ENCODE data around the gene NLRP11. TPM values are rescaled to one million over a fixed set of nuclear protein-coding genes. Genes with fewer than 3 reads are reported as not detected.
"Not testable (repeated sequence)": the region's sequence is repeated elsewhere in the genome, so short reads cannot be mapped to it uniquely, and the experiment has no call there.

Gene NLRP11
- total and polyA plus RNA-seq, 2 experiments from 2014 or later, result not detected

DNA sequence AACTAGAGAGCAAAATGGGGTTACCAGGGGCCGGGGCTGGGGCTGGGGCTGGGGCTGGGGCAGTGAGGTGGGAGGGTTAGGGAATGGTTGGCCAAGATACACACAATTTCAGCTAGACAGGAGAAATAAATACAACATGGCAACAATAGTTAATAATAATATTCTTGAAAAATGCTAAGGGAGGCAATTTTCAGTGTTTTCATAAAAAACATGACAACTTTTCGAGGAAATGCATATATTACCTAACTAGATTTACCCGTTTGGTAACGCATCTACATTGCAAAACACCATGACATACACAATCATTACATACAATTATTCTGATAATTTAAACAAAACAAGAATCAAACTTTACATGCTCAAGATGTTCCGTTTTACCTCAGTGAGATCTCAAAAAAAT is 50.7 kb downstream of the NLRP11 start:
- no peak for DNase-seq (ENCODE audit: low read depth in 1 of 2, low spot score in 1 of 2)
- no peak overlapping the region for H3K4me3 ChIP-seq
- H3K9me3 ChIP-seq (ENCODE audit: low read depth), result no peaks in the 10 kb centered on the region
- no peak overlapping the region for H3K27ac ChIP-seq
- TF ChIP-seq CTCF (IDR thresholded peaks at IDR 0.05; ENCODE audit: low read depth, low read length), result no peak
- H3K4me1 ChIP-seq (ENCODE audit: low read depth), result no peaks in the 10 kb centered on the region
- no peaks in the 10 kb centered on the region for H3K27me3 ChIP-seq
- H3K36me3 ChIP-seq, result no peaks in the 10 kb centered on the region

DNA sequence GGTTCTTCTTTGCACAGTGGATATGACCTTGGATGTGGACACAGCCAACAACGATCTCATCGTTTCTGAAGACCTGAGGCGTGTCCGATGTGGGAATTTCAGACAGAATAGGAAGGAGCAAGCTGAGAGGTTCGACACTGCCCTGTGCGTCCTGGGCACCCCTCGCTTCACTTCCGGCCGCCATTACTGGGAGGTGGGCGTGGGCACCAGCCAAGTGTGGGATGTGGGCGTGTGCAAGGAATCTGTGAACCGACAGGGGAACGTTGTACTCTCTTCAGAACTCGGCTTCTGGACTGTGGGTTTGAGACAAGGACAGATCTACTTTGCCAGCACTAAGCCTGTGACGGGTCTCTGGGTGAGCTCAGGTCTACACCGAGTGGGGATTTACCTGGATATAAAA is 53.5 kb downstream of the NLRP11 start:
- no peak for TF ChIP-seq CTCF (IDR thresholded peaks at IDR 0.05; ENCODE audit: low read depth, low read length)
- no peaks in the 10 kb centered on the region for H3K36me3 ChIP-seq
- no peak overlapping the region for H3K27ac ChIP-seq
- H3K27me3 ChIP-seq, result no peaks in the 10 kb centered on the region
- no peaks in the 10 kb centered on the region for H3K4me1 ChIP-seq (ENCODE audit: low read depth)
- no peaks in the 10 kb centered on the region for H3K9me3 ChIP-seq (ENCODE audit: low read depth)
- H3K4me3 ChIP-seq, result no peak overlapping the region
- no peak for DNase-seq (ENCODE audit: low read depth in 1 of 2, low spot score in 1 of 2)

- Histone ChIP-seq H3K4me3 (no peak overlapping the region), H3K27me3 (no peaks in the 10 kb centered on the region), H3K4me1 (ENCODE audit: low read depth) (no peaks in the 10 kb centered on the region), H3K36me3 (no peaks in the 10 kb centered on the region), H3K27ac (no peak overlapping the region), H3K9me3 (ENCODE audit: low read depth) (no peaks in the 10 kb centered on the region)
- no peak for DNase-seq (ENCODE audit: low read depth in 1 of 2, low spot score in 1 of 2)
- no peak for TF ChIP-seq CTCF (IDR thresholded peaks at IDR 0.05; ENCODE audit: low read depth, low read length)
Measured at GRCh38 chr19:55777528-55777927, 54.3 kb downstream of the NLRP11 start.

GRCh38 chr19:55769632-55770031 is 62.2 kb downstream of the NLRP11 start:
- not testable (repeated sequence) for H3K27me3 ChIP-seq; H3K4me1 ChIP-seq (ENCODE audit: low read depth); H3K27ac ChIP-seq; DNase-seq (ENCODE audit: low read depth in 1 of 2, low spot score in 1 of 2); H3K4me3 ChIP-seq; H3K36me3 ChIP-seq; H3K9me3 ChIP-seq (ENCODE audit: low read depth)

DNA sequence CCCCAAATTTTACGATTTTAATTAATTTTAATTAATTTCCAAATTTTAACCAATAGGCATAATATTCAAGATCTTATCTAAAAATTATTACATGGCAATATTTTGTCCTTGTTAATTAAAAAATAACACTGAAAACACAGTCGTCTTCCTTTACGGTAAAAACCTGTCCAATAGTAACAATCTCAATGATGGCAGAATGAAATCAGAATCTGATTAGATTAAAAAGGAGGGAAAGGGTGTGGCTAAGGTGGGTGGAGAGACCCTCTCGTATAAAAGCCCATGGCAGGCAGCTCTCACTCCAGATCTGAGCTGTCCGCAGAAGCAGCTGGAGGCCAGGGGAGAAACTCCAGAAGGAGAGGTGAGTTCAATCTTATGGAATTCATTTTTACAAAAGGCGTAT is 63.0 kb downstream of the NLRP11 start, which contains the start of gene RFPL4AL1:
Gene RFPL4AL1 (plus strand): TSS at position 301 of the 400 bp plus-strand sequence. CDS start 2,687 bp downstream, outside the sequence.
- not testable (repeated sequence) for H3K4me3 ChIP-seq; H3K36me3 ChIP-seq; H3K4me1 ChIP-seq (ENCODE audit: low read depth); H3K27ac ChIP-seq; H3K9me3 ChIP-seq (ENCODE audit: low read depth); H3K27me3 ChIP-seq; DNase-seq (ENCODE audit: low read depth in 1 of 2, low spot score in 1 of 2)

DNA sequence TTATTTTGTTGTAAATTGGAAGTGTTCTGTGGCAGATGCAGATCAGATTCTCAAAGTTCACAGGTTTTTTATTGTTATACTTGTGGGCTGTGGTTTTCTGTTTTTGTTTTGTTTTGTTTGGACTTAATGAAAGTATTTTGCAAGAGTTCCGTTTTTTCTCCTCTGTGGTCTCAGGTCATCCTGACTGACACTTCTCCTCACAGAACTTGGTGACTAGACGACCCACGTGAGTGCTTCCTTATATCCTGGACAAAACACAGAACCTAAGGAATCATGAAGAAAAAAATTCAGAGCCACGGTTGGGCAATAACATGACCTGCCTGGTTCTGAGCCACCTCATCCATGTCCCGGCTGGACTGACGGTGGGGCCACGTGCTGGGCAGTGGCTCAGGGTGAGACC is 65.3 kb downstream of the NLRP11 start:
- Histone ChIP-seq H3K27ac (no peak overlapping the region), H3K9me3 (ENCODE audit: low read depth) (no peaks in the 10 kb centered on the region), H3K4me1 (ENCODE audit: low read depth) (no peaks in the 10 kb centered on the region), H3K36me3 (no peaks in the 10 kb centered on the region), H3K4me3 (no peak overlapping the region), H3K27me3 (no peaks in the 10 kb centered on the region)
- TF ChIP-seq CTCF (IDR thresholded peaks at IDR 0.05; ENCODE audit: low read depth, low read length), result no peak
- DNase-seq (ENCODE audit: low read depth in 1 of 2, low spot score in 1 of 2), result no peak

DNA sequence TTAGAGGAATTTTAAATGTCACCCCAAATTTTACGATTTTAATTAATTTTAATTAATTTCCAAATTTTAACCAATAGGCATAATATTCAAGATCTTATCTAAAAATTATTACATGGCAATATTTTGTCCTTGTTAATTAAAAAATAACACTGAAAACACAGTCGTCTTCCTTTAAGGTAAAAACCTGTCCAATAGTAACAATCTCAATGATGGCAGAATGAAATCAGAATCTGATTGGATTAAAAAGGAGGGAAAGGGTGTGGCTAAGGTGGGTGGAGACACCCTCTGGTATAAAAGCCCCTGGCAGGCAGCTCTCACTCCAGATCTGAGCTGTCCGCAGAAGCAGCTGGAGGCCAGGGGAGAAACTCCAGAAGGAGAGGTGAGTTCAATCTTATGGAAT is 73.0 kb downstream of the NLRP11 start, which contains the start of gene RFPL4A:
Gene RFPL4A (plus strand): TSS at position 301 of the 400 bp plus-strand sequence. CDS start 2,704 bp downstream, outside the sequence.
- H3K4me1 ChIP-seq (ENCODE audit: low read depth); H3K36me3 ChIP-seq; H3K4me3 ChIP-seq; DNase-seq (ENCODE audit: low read depth in 1 of 2, low spot score in 1 of 2); H3K27me3 ChIP-seq; H3K9me3 ChIP-seq (ENCODE audit: low read depth); H3K27ac ChIP-seq: not testable (repeated sequence)

DNA sequence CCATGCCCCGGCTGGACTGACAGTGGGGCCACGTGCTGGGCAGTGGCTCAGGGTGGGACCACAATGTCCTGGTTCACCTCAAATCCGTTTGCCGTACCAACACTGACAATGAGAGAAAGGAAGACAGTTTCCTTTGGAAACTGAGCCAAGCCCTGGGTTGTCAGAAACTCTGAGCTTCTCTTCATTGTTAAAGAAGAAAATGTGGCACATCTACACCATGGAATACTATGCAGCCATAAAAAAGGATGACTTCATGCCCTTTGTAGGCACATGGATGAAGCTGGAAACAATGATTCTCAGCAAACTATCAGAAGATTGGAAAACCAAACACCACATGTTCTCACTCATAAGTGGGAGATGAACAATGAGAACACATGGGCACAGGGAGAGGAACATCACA is 75.0 kb downstream of the NLRP11 start:
- H3K4me3 ChIP-seq; DNase-seq (ENCODE audit: low read depth in 1 of 2, low spot score in 1 of 2); H3K36me3 ChIP-seq; H3K27me3 ChIP-seq; H3K9me3 ChIP-seq (ENCODE audit: low read depth); H3K4me1 ChIP-seq (ENCODE audit: low read depth); H3K27ac ChIP-seq: not testable (repeated sequence)
